C4-2B (cell line): Measurements from ENCODE around the gene ZFP36L1.

Experiments
- ZFX ChIP-seq: fragments of 450-650 bp; IDR thresholded peaks from 2 replicates; pipeline ENCODE4 v1.6.1; 2017
- TF ChIP-seq, protein P1 (sequence below): fragments of 450-650 bp; conservative IDR thresholded peaks from 2 replicates; pipeline ENCODE4 v1.5.1; 2017; ENCODE audit warnings: mild to moderate bottlenecking

DNA sequence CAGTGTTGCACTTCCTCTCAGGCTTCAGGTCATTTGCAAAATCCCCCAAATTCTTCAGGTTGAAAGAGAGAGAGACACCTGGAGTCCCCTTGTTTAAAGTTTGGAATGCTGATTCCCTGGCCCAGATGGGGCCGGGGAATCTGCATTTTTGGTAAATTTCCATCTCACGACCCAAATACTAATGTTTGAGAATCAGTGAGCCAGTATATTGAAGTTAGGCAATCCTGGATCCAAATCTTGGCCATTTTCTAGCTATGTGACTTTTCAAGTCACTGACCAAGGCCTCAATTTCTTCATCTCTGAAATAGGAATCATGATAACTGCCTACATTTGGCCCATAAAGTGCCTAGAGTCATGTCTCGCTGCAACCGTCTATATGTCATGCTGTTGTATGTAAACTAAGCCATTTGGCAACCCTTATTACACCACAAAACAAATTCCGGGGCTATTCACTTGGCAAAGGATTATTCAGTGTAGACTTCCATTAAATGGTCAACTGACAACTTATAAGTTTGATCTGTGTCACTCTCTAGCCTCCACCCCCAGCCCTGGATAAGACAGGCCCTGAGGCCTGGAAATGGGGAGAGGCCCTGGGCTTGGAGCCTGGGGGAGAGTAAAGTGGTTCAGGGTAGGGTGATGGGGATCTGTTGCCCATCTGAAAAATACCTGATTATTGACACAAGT is 3.7 kb upstream of the ZFP36L1 start:
- TF ChIP-seq, protein P1, sequence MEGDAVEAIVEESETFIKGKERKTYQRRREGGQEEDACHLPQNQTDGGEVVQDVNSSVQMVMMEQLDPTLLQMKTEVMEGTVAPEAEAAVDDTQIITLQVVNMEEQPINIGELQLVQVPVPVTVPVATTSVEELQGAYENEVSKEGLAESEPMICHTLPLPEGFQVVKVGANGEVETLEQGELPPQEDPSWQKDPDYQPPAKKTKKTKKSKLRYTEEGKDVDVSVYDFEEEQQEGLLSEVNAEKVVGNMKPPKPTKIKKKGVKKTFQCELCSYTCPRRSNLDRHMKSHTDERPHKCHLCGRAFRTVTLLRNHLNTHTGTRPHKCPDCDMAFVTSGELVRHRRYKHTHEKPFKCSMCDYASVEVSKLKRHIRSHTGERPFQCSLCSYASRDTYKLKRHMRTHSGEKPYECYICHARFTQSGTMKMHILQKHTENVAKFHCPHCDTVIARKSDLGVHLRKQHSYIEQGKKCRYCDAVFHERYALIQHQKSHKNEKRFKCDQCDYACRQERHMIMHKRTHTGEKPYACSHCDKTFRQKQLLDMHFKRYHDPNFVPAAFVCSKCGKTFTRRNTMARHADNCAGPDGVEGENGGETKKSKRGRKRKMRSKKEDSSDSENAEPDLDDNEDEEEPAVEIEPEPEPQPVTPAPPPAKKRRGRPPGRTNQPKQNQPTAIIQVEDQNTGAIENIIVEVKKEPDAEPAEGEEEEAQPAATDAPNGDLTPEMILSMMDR: no peak
- no peak for TF ChIP-seq ZFX
